ENCODE measurements around the gene ZMIZ1.

Gene ZMIZ1

DNA sequence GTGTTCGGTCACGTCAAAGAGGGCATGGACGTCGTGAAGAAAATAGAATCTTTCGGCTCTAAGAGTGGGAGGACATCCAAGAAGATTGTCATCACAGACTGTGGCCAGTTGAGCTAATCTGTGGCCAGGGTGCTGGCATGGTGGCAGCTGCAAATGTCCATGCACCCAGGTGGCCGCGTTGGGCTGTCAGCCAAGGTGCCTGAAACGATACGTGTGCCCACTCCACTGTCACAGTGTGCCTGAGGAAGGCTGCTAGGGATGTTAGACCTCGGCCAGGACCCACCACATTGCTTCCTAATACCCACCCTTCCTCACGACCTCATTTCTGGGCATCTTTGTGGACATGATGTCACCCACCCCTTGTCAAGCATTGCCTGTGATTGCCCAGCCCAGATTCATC is 285.0 kb downstream of the ZMIZ1 start:
- TF ChIP-seq, protein P1, sequence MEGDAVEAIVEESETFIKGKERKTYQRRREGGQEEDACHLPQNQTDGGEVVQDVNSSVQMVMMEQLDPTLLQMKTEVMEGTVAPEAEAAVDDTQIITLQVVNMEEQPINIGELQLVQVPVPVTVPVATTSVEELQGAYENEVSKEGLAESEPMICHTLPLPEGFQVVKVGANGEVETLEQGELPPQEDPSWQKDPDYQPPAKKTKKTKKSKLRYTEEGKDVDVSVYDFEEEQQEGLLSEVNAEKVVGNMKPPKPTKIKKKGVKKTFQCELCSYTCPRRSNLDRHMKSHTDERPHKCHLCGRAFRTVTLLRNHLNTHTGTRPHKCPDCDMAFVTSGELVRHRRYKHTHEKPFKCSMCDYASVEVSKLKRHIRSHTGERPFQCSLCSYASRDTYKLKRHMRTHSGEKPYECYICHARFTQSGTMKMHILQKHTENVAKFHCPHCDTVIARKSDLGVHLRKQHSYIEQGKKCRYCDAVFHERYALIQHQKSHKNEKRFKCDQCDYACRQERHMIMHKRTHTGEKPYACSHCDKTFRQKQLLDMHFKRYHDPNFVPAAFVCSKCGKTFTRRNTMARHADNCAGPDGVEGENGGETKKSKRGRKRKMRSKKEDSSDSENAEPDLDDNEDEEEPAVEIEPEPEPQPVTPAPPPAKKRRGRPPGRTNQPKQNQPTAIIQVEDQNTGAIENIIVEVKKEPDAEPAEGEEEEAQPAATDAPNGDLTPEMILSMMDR (IDR thresholded peaks at IDR 0.05; ENCODE audit: low read depth, low read length, missing control alignments) = no peak
- in situ Hi-C loops (cut with HindIII; ENCODE audit: low pct_ligation_motif_present, low sequenced_read_pairs) = no loop called here
- H3K36me3 ChIP-seq (replicated peaks) = peaks cover 61% of the 10 kb centered on the region
- H3K27me3 ChIP-seq (replicated peaks) = no peaks in the 10 kb centered on the region
- no peak for DNase-seq
- H3K4me3 ChIP-seq (ENCODE audit: low read depth, low read length) = no peak overlapping the region
- H3K27ac ChIP-seq = no peak overlapping the region

- H3K27ac ChIP-seq = no peak overlapping the region
- DNase-seq = no peak
Observed at GRCh38 chr10:79354141-79354540, 285.4 kb downstream of the ZMIZ1 start.

DNA sequence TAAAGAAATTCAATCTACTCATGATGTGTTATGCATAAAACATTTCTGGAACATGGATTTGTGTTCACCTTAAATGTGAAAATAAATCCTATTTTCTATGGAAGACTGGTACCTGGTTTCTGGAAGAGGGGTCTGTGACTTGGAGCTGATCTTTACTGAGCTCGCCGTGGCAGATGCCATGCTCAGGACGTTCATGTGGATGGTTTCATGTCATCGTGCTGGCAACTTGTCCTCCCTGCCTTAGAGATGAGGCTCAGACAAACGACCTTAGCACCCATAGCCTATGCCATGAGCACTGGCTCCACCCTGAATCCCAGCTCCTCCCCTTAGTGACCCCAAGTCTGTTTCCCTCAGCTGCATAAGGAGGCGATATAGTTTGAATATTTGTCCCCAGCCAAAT is 285.8 kb downstream of the ZMIZ1 start:
- TF ChIP-seq, protein P1 (IDR thresholded peaks at IDR 0.05; ENCODE audit: low read depth, low read length, missing control alignments) = no peak
- no peak overlapping the region for H3K27ac ChIP-seq
- peaks cover 55% of the 10 kb centered on the region for H3K36me3 ChIP-seq (replicated peaks)
- no peaks in the 10 kb centered on the region for H3K27me3 ChIP-seq (replicated peaks)
- in situ Hi-C loops (cut with HindIII; ENCODE audit: low pct_ligation_motif_present, low sequenced_read_pairs) = no loop called here
- H3K4me3 ChIP-seq (ENCODE audit: low read depth, low read length) = no peak overlapping the region
- no peak for DNase-seq

More at GRCh38 chr10:79354141-79354540, 285.4 kb downstream of the ZMIZ1 start:
- in situ Hi-C loops (cut with HindIII; ENCODE audit: low pct_ligation_motif_present, low sequenced_read_pairs) = no loop called here
- Histone ChIP-seq H3K4me3 (ENCODE audit: low read depth, low read length) (no peak overlapping the region), H3K36me3 (replicated peaks) (peaks cover 57% of the 10 kb centered on the region), H3K27me3 (replicated peaks) (no peaks in the 10 kb centered on the region)
- TF ChIP-seq, protein P1 (IDR thresholded peaks at IDR 0.05; ENCODE audit: low read depth, low read length, missing control alignments) = no peak

DNA sequence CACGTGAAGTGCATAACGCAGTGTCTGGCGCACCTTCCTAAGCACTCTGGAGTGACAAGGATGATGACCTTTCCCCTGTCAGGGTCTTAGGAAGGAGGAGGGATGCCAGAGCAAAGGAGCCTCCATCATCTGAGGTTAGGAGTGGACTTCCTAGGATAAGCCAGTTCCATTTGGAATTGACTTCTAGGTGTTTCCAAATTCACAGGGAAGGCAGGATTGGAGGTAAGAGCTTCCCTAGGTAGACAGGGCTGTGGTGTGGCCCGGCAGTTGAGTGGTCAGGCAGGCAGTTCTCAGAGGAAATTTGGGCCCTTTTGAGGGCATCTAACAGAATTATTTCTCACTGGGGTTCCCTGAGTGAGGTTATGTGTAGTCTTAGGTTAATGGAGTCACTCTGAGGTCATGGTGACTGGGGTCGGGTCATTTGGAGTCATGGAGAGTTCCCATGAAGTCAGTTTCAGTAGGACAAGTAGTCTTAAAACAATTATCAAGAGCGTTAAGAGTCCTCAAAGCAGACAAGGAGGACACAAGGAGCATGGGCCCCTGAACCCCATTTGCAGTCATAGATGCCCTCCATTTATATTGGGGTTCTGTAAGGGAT is 286.8 kb downstream of the ZMIZ1 start:
- Histone ChIP-seq H3K27me3 (replicated peaks) (no peaks in the 10 kb centered on the region), H3K36me3 (replicated peaks) (peaks cover 50% of the 10 kb centered on the region), H3K4me3 (ENCODE audit: low read depth, low read length) (no peak overlapping the region), H3K27ac (no peak overlapping the region)
- TF ChIP-seq, protein P1 (IDR thresholded peaks at IDR 0.05; ENCODE audit: low read depth, low read length, missing control alignments) = no peak
- in situ Hi-C loops (cut with HindIII; ENCODE audit: low pct_ligation_motif_present, low sequenced_read_pairs) = no loop called here
- DNase-seq = no peak

DNA sequence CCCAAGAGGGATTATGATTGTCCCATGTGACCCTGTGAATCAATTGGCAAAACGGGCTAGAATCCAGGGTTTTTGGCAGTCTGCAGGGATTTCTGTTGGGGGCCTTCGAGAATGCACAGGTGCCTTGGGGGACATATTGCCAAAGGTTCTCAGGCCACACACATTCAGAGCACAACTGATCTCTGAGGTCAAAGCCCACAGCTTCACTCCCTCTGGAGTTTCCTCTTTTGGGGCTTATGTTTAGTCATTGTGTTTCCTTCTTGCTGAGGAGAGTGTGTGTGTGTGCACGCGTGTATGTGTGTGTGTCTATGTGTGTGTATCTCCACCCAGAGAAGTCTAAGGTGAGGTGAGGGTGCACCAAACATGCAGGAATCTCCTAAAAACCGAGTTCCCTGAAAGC is 287.3 kb downstream of the ZMIZ1 start:
- peaks cover 45% of the 10 kb centered on the region for H3K36me3 ChIP-seq (replicated peaks)
- TF ChIP-seq, protein P1 (IDR thresholded peaks at IDR 0.05; ENCODE audit: low read depth, low read length, missing control alignments) = no peak

DNA sequence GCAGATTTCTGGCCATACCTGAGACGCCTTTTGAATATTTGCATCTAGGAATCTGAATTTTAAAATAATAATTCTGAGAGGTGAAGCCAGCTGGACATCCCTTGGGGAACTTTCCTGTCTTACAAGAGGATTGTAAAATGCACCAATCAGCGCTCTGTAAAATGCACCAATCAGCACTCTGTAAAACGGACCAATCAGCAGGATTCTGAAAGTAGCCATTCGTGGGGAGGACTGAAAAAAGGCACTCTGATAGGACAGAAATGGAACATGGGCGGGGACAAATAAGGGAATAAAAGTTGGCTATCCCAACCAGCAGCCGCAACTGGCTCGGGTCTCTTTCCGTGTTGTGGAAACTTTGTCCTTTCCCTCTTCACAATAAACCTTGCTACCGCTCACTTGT is 288.4 kb downstream of the ZMIZ1 start:
- H3K4me3 ChIP-seq (ENCODE audit: low read depth, low read length) = no peak overlapping the region
- in situ Hi-C loops (cut with HindIII; ENCODE audit: low pct_ligation_motif_present, low sequenced_read_pairs) = no loop called here
- DNase-seq = no peak
- peaks cover 36% of the 10 kb centered on the region for H3K36me3 ChIP-seq (replicated peaks)
- TF ChIP-seq, protein P1 (IDR thresholded peaks at IDR 0.05; ENCODE audit: low read depth, low read length, missing control alignments) = no peak
- no peaks in the 10 kb centered on the region for H3K27me3 ChIP-seq (replicated peaks)
- H3K27ac ChIP-seq = no peak overlapping the region

More for the DNA sequence above, 287.3 kb downstream of the ZMIZ1 start:
- in situ Hi-C loops (cut with HindIII; ENCODE audit: low pct_ligation_motif_present, low sequenced_read_pairs) = no loop called here
- Histone ChIP-seq H3K27ac (no peak overlapping the region), H3K27me3 (replicated peaks) (no peaks in the 10 kb centered on the region), H3K4me3 (ENCODE audit: low read depth, low read length) (no peak overlapping the region)
- no peak for DNase-seq

Data from brain microvascular endothelial cell (primary cell).